Sigmoid colon (tissue), 7 donors: ENCODE measurements around the gene HYAL4. TPM values are rescaled to one million over a fixed set of nuclear protein-coding genes. Genes with fewer than 3 reads are reported as not detected.

Experiments
- DNase-seq: peaks from one replicate; pipeline ENCODE4 v3.0.0-alpha.2; 2019
- H3K27ac ChIP-seq, 4 donors: fragments of 200-600 bp; sonication (generic); one replicate each; pipeline ENCODE4 v1.5.1; 2016 to 2019; ENCODE audit warnings: mild to moderate bottlenecking in 1 of 4
- H3K27me3 ChIP-seq, 3 donors: fragments of 200-600 bp; sonication (generic); one replicate each; pipeline ENCODE4 v1.5.1; 2019; ENCODE audit warnings: mild to moderate bottlenecking in 1 of 3
- H3K36me3 ChIP-seq, 4 donors: fragments of 200-600 bp; sonication (generic); one replicate each; pipeline ENCODE4 v1.5.1; 2016 to 2019
- H3K4me1 ChIP-seq, 4 donors: fragments of 200-600 bp; sonication (generic); one replicate each; pipeline ENCODE4 v1.5.1; 2017 to 2019
- H3K4me3 ChIP-seq, 4 donors: fragments of 200-600 bp; sonication (generic); one replicate each; pipeline ENCODE4 v1.5.1; 2017 to 2019; ENCODE audit warnings: mild to moderate bottlenecking in 2 of 4, moderate library complexity in 1 of 4
- H3K9me3 ChIP-seq, 4 donors: fragments of 200-600 bp in 3 of 4; sonication (generic) in 3 of 4; one replicate each; pipeline versions ENCODE4 v1.5.1 to v1.6.1; 2013 to 2019
- CTCF ChIP-seq, 4 experiments: fragments of 450-650 bp in 3 of 4; fragments of 200-600 bp in 1 of 4; IDR thresholded peaks; one replicate each; pipeline ENCODE4 v1.5.1; 2016 to 2019; ENCODE audit warnings: antibody characterized with exemption in 4 of 4, mild to moderate bottlenecking in 3 of 4, moderate library complexity in 2 of 4
- EP300 ChIP-seq, 4 donors: sonication (generic); formaldehyde crosslinking; IDR thresholded peaks; one replicate each; pipeline ENCODE4 v1.6.1; 2017; ENCODE audit warnings: antibody characterized with exemption in 4 of 4
- POLR2A ChIP-seq, 2 donors: fragments of 450-650 bp; IDR thresholded peaks; one replicate each; pipeline ENCODE4 v1.6.1; 2016; ENCODE audit warnings: antibody characterized with exemption in 2 of 2, mild to moderate bottlenecking in 2 of 2, moderate library complexity in 2 of 2
- POLR2AphosphoS5 ChIP-seq, 4 donors: sonication (generic); formaldehyde crosslinking; IDR thresholded peaks; one replicate each; pipeline ENCODE4 v1.6.1; 2017; ENCODE audit warnings: antibody characterized with exemption in 4 of 4
- WGBS, 2 donors: extraction: QIAGEN DNeasy Blood & Tissue Kit; methylation state at CpG; one replicate each; pipeline ENCODE4 v1.1.7; 2013; 5-methylcytosine and 5-hydroxymethylcytosine counted together
- intact Hi-C: fragments of 100-400 bp; cut with DNase I; formaldehyde crosslinking; loops from one replicate; pipeline ENCODE4 v1.15.1; 2023
- polyA plus RNA-seq, 3 donors: library from polyadenylated mRNA; stranded (reverse); fragments of 200-250 nt; gene quantifications; one replicate each; pipeline ENCODE4 v1.2.3, GENCODE V29; 2013
- total RNA-seq, 4 donors: library from RNA; depleted of rRNA; stranded (reverse); fragments of >200 nt; gene quantifications; one replicate each; pipeline ENCODE4 v1.1.0, GENCODE V29; 2016
- donor health status: healthy with polysubstance abuse.
- donor health status: Bipolar disorder and iron deficiency.
- donor health status: healthy.

HYAL4 gene
- total and polyA plus RNA-seq, 7 donors, result 0.09 TPM; not detected in 6

- WGBS, 2 donors, result 18 to 69% methylated on average over 1 of the region's 1 CpG
- TF ChIP-seq EP300 (IDR thresholded peaks at IDR 0.05), result no peak
- no peak for TF ChIP-seq POLR2A (IDR thresholded peaks at IDR 0.05)
- TF ChIP-seq POLR2AphosphoS5 (IDR thresholded peaks at IDR 0.05), result no peak
- no peak for TF ChIP-seq CTCF (IDR thresholded peaks at IDR 0.05)
- no peaks in the 10 kb centered on the region for H3K36me3 ChIP-seq
- H3K9me3 ChIP-seq, result no peaks in the 10 kb centered on the region
- H3K4me3 ChIP-seq, result no peak overlapping the region
- no peak overlapping the region for H3K27ac ChIP-seq
- no peak for DNase-seq
- H3K27me3 ChIP-seq, result no peaks in the 10 kb centered on the region
- intact Hi-C loops, result no loop called here
- no peaks in the 10 kb centered on the region for H3K4me1 ChIP-seq
Observed at GRCh38 chr7:123901101-123901500, 56.1 kb downstream of the HYAL4 start.

- H3K4me3 ChIP-seq, result no peak overlapping the region
- TF ChIP-seq POLR2A (IDR thresholded peaks at IDR 0.05), result no peak
- no peak for TF ChIP-seq EP300 (IDR thresholded peaks at IDR 0.05)
- no peak for TF ChIP-seq CTCF (IDR thresholded peaks at IDR 0.05)
- no peak for TF ChIP-seq POLR2AphosphoS5 (IDR thresholded peaks at IDR 0.05)
- no peaks in the 10 kb centered on the region for H3K36me3 ChIP-seq
- H3K4me1 ChIP-seq, result no peaks in the 10 kb centered on the region
- no peak overlapping the region for H3K27ac ChIP-seq
- no peaks in the 10 kb centered on the region for H3K27me3 ChIP-seq
- no peak for DNase-seq
- no peaks in the 10 kb centered on the region for H3K9me3 ChIP-seq
- intact Hi-C loops, result no loop called here
Observed at GRCh38 chr7:123905714-123906113, 60.7 kb downstream of the HYAL4 start.

GRCh38 chr7:123916240-123916724, 71.3 kb downstream of the HYAL4 start:
- Histone ChIP-seq H3K27me3 (no peaks in the 10 kb centered on the region), H3K4me1 (no peaks in the 10 kb centered on the region), H3K27ac (no peak overlapping the region), H3K36me3 (no peaks in the 10 kb centered on the region), H3K4me3 (no peak overlapping the region), H3K9me3 (no peaks in the 10 kb centered on the region)
- TF ChIP-seq EP300 (IDR thresholded peaks at IDR 0.05), result no peak
- no peak for TF ChIP-seq POLR2A (IDR thresholded peaks at IDR 0.05)
- TF ChIP-seq POLR2AphosphoS5 (IDR thresholded peaks at IDR 0.05), result no peak
- TF ChIP-seq CTCF (IDR thresholded peaks at IDR 0.05), result no peak
- intact Hi-C loops, result no loop called here
- no peak for DNase-seq
- WGBS, 2 donors, result 5 to 32% methylated on average over 2 of the region's 2 CpGs

GRCh38 chr7:123917878-123918277, 72.9 kb downstream of the HYAL4 start:
- H3K4me1 ChIP-seq, result no peaks in the 10 kb centered on the region
- H3K36me3 ChIP-seq, result no peaks in the 10 kb centered on the region
- no peak overlapping the region for H3K4me3 ChIP-seq
- H3K9me3 ChIP-seq, result no peaks in the 10 kb centered on the region
- 96 to 97% methylated on average over 12 of the region's 12 CpGs for WGBS, 2 donors
- no peak for DNase-seq
- intact Hi-C loops, result no loop called here
- TF ChIP-seq CTCF (IDR thresholded peaks at IDR 0.05), result no peak
- TF ChIP-seq POLR2AphosphoS5 (IDR thresholded peaks at IDR 0.05), result no peak
- no peak for TF ChIP-seq POLR2A (IDR thresholded peaks at IDR 0.05)
- no peak for TF ChIP-seq EP300 (IDR thresholded peaks at IDR 0.05)
- H3K27me3 ChIP-seq, result no peaks in the 10 kb centered on the region
- H3K27ac ChIP-seq, result no peak overlapping the region

- intact Hi-C loops, result no loop called here
Observed at GRCh38 chr7:123918309-123918708, 73.3 kb downstream of the HYAL4 start.

More at GRCh38 chr7:123918309-123918708, 73.3 kb downstream of the HYAL4 start:
- Histone ChIP-seq H3K9me3 (no peaks in the 10 kb centered on the region), H3K36me3 (no peaks in the 10 kb centered on the region), H3K27me3 (no peaks in the 10 kb centered on the region), H3K4me1 (no peaks in the 10 kb centered on the region), H3K27ac (no peak overlapping the region), H3K4me3 (no peak overlapping the region)
- no peak for DNase-seq
- 93 to 95% methylated on average over 8 of the region's 8 CpGs for WGBS, 2 donors
- TF ChIP-seq POLR2A (IDR thresholded peaks at IDR 0.05) (no peak), POLR2AphosphoS5 (IDR thresholded peaks at IDR 0.05) (no peak), EP300 (IDR thresholded peaks at IDR 0.05) (no peak), CTCF (IDR thresholded peaks at IDR 0.05) (no peak)
